Fibroblast of mammary gland (primary cell): ENCODE data around the gene MTTP.
A peak's percentile ranks its signal among the peaks of the same experiment; 100 is the strongest.

ENCODE experiments used
- DNase-seq: peaks from one replicate; pipeline ENCODE4 v3.0.0-alpha.2; 2010; ENCODE audit warnings: low read depth
- H3K4me3 ChIP-seq: 2 replicates; pipeline ENCODE4 v1.5.1; 2011; ENCODE audit warnings: low read depth, mild to moderate bottlenecking, low read length, moderate library complexity; ENCODE audit not compliant: control insufficient read depth
- CTCF ChIP-seq: conservative IDR thresholded peaks from 2 replicates; pipeline ENCODE4 v1.5.1; 2011; ENCODE audit warnings: low read depth, low read length, inconsistent platforms; ENCODE audit not compliant: control insufficient read depth, insufficient read depth

The MTTP gene

GRCh38 chr4:99612281-99612680 lies 37.7 kb downstream of the MTTP start:
- DNase-seq, result peak; percentile 8
- no peak for TF ChIP-seq CTCF

GRCh38 chr4:99612704-99613103 lies 38.1 kb downstream of the MTTP start:
- TF ChIP-seq CTCF, result no peak
- no peak for DNase-seq
- no peak overlapping the region for H3K4me3 ChIP-seq

More at GRCh38 chr4:99612281-99612680, 37.7 kb downstream of the MTTP start:
- H3K4me3 ChIP-seq, result no peak overlapping the region

GRCh38 chr4:99614491-99614890 lies 39.9 kb downstream of the MTTP start:
- no peak for TF ChIP-seq CTCF
- DNase-seq, result no peak
- H3K4me3 ChIP-seq, result no peak overlapping the region

GRCh38 chr4:99615170-99615820 lies 40.7 kb downstream of the MTTP start:
- no peak for DNase-seq
- no peak for TF ChIP-seq CTCF
- no peak overlapping the region for H3K4me3 ChIP-seq

GRCh38 chr4:99617374-99617773 lies 42.8 kb downstream of the MTTP start:
- TF ChIP-seq CTCF, result no peak

GRCh38 chr4:99622341-99622740 lies 47.7 kb downstream of the MTTP start:
- DNase-seq, result no peak
- TF ChIP-seq CTCF, result no peak
- H3K4me3 ChIP-seq, result no peak overlapping the region

More at GRCh38 chr4:99617374-99617773, 42.8 kb downstream of the MTTP start:
- no peak overlapping the region for H3K4me3 ChIP-seq
- peak; percentile 15 for DNase-seq
